CD4-positive, alpha-beta T cell treated with Interleukin-15 for 4 hours (primary cell): ENCODE data around the gene WDR62.
A peak's percentile ranks its signal among the peaks of the same experiment; 100 is the strongest.

Experiments
- DNase-seq: peaks from one replicate; pipeline ENCODE4 v3.0.0-alpha.2; 2020; ENCODE audit warnings: low spot score

Gene WDR62

GRCh38 chr19:36140304-36141038, 85.8 kb downstream of the WDR62 start:
- DNase-seq = peak; percentile 10

GRCh38 chr19:36141039-36141927, 86.6 kb downstream of the WDR62 start:
- peak; percentile 93 for DNase-seq

GRCh38 chr19:36142046-36142445, 87.3 kb downstream of the WDR62 start:
- DNase-seq = no peak

GRCh38 chr19:36142496-36142895, 87.8 kb downstream of the WDR62 start:
- no peak for DNase-seq

- DNase-seq = no peak
Measured at GRCh38 chr19:36144624-36145023, 89.9 kb downstream of the WDR62 start.

- no peak for DNase-seq
Measured at GRCh38 chr19:36149673-36150406, 95.1 kb downstream of the WDR62 start.

- DNase-seq = no peak
Measured at GRCh38 chr19:36150586-36150985, 95.9 kb downstream of the WDR62 start.

GRCh38 chr19:36151144-36152018, 96.7 kb downstream of the WDR62 start:
- DNase-seq = no peak

GRCh38 chr19:36152019-36152351, 97.3 kb downstream of the WDR62 start:
- DNase-seq = no peak

- no peak for DNase-seq
Measured at GRCh38 chr19:36152352-36153091, 97.8 kb downstream of the WDR62 start, which contains the start of gene COX7A1. TSS of gene COX7A1 (minus strand) at chr19:36152447. CDS start at chr19:36152407, 40 bp downstream.

GRCh38 chr19:36153126-36153525, 98.4 kb downstream of the WDR62 start:
- no peak for DNase-seq
